Heart left ventricle (tissue), 16 donors: ENCODE results near the gene ZFYVE21. TPM values are rescaled to one million over a fixed set of nuclear protein-coding genes. Genes with fewer than 3 reads are reported as not detected.

Source experiments
- ATAC-seq, 4 donors: fragments of 200-7000 bp; cut with Tn5 transposase; one replicate each; pipeline ENCODE4 v1.9.1; 2020 to 2022; ENCODE audit warnings: moderate library complexity in 4 of 4, mild to moderate bottlenecking in 3 of 4, moderate number of reproducible peaks in 1 of 4
- DNase-seq, 5 donors: peaks; one replicate each; pipeline ENCODE4 v3.0.0-alpha.2; 2020
- H3K27ac ChIP-seq, 12 donors: fragments of 200-600 bp; sonication (generic) in 4 of 12; one replicate each; pipeline versions ENCODE4 v1.5.0 to v1.8.0; 2016 to 2022; ENCODE audit warnings: mild to moderate bottlenecking in 2 of 12
- H3K27me3 ChIP-seq, 9 donors: fragments of 200-600 bp; sonication (generic) in 2 of 9; one replicate each; pipeline versions ENCODE4 v1.5.1 to v1.8.0; 2016 to 2022; ENCODE audit warnings: mild to moderate bottlenecking in 3 of 9
- H3K36me3 ChIP-seq, 9 donors: fragments of 200-600 bp; sonication (generic) in 2 of 9; one replicate each; pipeline versions ENCODE4 v1.5.0 to v1.8.0; 2018 to 2022; ENCODE audit warnings: mild to moderate bottlenecking in 2 of 9
- H3K4me1 ChIP-seq, 12 donors: fragments of 200-600 bp; sonication (generic) in 4 of 12; one replicate each; pipeline versions ENCODE4 v1.5.0 to v1.8.0; 2016 to 2022; ENCODE audit warnings: mild to moderate bottlenecking in 3 of 12
- H3K4me3 ChIP-seq, 12 donors: fragments of 200-600 bp; sonication (generic) in 4 of 12; one replicate each; pipeline versions ENCODE4 v1.5.0 to v1.8.0; 2017 to 2022; ENCODE audit warnings: mild to moderate bottlenecking in 9 of 12, moderate library complexity in 4 of 12
- H3K9me3 ChIP-seq, 12 donors: fragments of 200-600 bp; sonication (generic) in 4 of 12; one replicate each; pipeline versions ENCODE4 v1.5.0 to v1.8.0; 2016 to 2022; ENCODE audit warnings: mild to moderate bottlenecking in 1 of 12
- CTCF ChIP-seq, 12 donors: fragments of 200-600 bp; sonication (generic) in 4 of 12; IDR thresholded peaks; one replicate each; pipeline versions ENCODE4 v1.5.0 to v1.8.0; 2018 to 2022; ENCODE audit warnings: antibody characterized with exemption in 12 of 12, mild to moderate bottlenecking in 5 of 12
- POLR2A ChIP-seq, 2 donors: fragments of 450-650 bp; IDR thresholded peaks; one replicate each; pipeline ENCODE4 v1.6.1; 2017; ENCODE audit warnings: antibody characterized with exemption in 2 of 2, mild to moderate bottlenecking in 2 of 2, moderate library complexity in 2 of 2
- WGBS, 4 donors: extraction: QIAGEN DNeasy Blood & Tissue Kit in 2 of 4; methylation state at CpG; one replicate each; pipeline versions ENCODE4 v1.1.5 to v1.1.7; 2013 to 2018; 5-methylcytosine and 5-hydroxymethylcytosine counted together
- intact Hi-C, 10 donors: fragments of 100-400 bp; cut with DNase I; formaldehyde crosslinking; loops; one replicate each; pipeline versions ENCODE4 v1.11.1 to v1.14.2; 2022
- polyA plus RNA-seq, 2 donors: library from polyadenylated mRNA; stranded (reverse); fragments of 200-250 nt; gene quantifications; one replicate each; pipeline ENCODE4 v1.2.3, GENCODE V29; 2013
- total RNA-seq, 9 donors: library from RNA; depleted of rRNA in 2 of 9; stranded (reverse); fragments of >200 nt in 2 of 9; fragmentation: NEBNext Ultra II Directional in 3 of 9; extraction: Animal tissue kit (Norgen Biotek cat#: 25700) in 3 of 9; gene quantifications; one replicate each; pipeline versions ENCODE4 v1.1.0 to v1.2.4, GENCODE V29; 2016 to 2023
- donor health status: ischemic (EF 13 %, LVEDD 7.1; RV severe dilation, severe dysfunction).
- donor health status: healthy with polysubstance abuse.
- donor health status: DM: no; HTN: yes; CAD: no.
- donor health status: DM: no; HTN: no; CAD: no.
- donor health status: ischemic (EF 25% LVEDD 6.9; RV normal size, moderate dysfunction).
- donor health status: ischemic (EF 25% LVEDD 5.7; RV mildly dilated, moderate dysfunction).
- donor health status: healthy.
- donor health status: DM: yes; HTN: yes; CAD: no.
- donor health status: ischemic (EF 35%, LVEDD 5.7; RV mildly dilated, moderate dysfunction).
- donor health status: nonischemic (EF 11% LVEDD 7.7; RV severe dilation, severe dysfunction).
- donor health status: DM: yes; HTN: yes; CAD: no.
- donor health status: PGD.
- donor health status: ischemic (EF 29% LVEDD 5.4; RV normal size, mild dysfunction).
- donor health status: nonischemic (EF 23%, LVEDD 6.1; RV moderate dilation, normal function).

The ZFYVE21 gene
- total and polyA plus RNA-seq, 11 donors, result 44.1 to 86.1 (median 52.5) TPM

DNA sequence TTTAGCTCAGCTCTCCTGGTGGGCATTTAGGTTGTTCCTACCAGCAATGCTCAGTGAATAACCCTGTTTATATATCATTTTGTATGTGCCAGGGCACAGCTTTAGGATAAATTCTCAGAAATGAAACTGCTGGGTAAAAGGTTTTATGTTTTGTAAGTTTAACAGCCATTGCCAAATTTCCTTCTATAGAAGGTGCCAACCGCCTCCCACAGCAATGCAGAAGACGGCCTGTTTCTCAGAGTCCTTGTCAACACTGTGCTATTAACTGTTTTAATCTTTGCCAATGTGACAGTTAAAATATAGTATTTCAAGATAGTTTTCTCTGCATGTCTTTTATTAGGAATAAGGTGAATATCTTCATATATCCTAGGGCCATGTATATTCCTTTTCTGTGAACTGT, 66.8 kb downstream of the ZFYVE21 start:
- Histone ChIP-seq H3K36me3 (peaks cover 0 to 89% (median 58%) of the 10 kb centered on the region in 9 donors), H3K4me3 (no peak overlapping the region), H3K27me3 (no peaks in the 10 kb centered on the region), H3K27ac (no peak overlapping the region), H3K9me3 (no peaks in the 10 kb centered on the region), H3K4me1 (no peaks in the 10 kb centered on the region)
- intact Hi-C loops, result no loop called here
- DNase-seq (no peak), ATAC-seq (no peak)
- 44 to 64% (median 55%) methylated on average over 2 of the region's 2 CpGs for WGBS, 4 donors
- TF ChIP-seq POLR2A (IDR thresholded peaks at IDR 0.05), result no peak
- TF ChIP-seq CTCF (IDR thresholded peaks at IDR 0.05), result no peak

Other genes starting within 250 kb of the ZFYVE21 start
- gene CKB, start 193.0 kb upstream of the ZFYVE21 start, total RNA-seq, result 1,000 to 10,000 TPM in 2 of 9 donors, 100 to 1,000 TPM in 7; 203 to 1,105 (median 462) TPM
- 1,000 to 10,000 TPM in 1 of 2 donors, 100 to 1,000 TPM in 1; 529 to 1,103 TPM for gene CKB, start 193.0 kb upstream of the ZFYVE21 start, polyA plus RNA-seq
- gene TRMT61A, start 186.6 kb upstream of the ZFYVE21 start, total RNA-seq, result 1 to 10 TPM; 3.2 to 7.1 (median 5.1) TPM
- gene TRMT61A, start 186.6 kb upstream of the ZFYVE21 start, polyA plus RNA-seq, result 10 to 100 TPM in 1 of 2 donors, 1 to 10 TPM in 1; 5.8 to 15.9 TPM
- 10 to 100 TPM; 15.0 to 22.8 (median 17.0) TPM for gene BAG5, start 153.2 kb upstream of the ZFYVE21 start, total RNA-seq
- 10 to 100 TPM in 1 of 2 donors, 1 to 10 TPM in 1; 4.8 to 19.1 TPM for gene BAG5, start 153.2 kb upstream of the ZFYVE21 start, polyA plus RNA-seq
- gene COA8, start 152.8 kb upstream of the ZFYVE21 start, total RNA-seq, result 10 to 100 TPM; 30.6 to 66.5 (median 41.9) TPM
- gene COA8, start 152.8 kb upstream of the ZFYVE21 start, polyA plus RNA-seq, result 100 to 1,000 TPM in 1 of 2 donors, 10 to 100 TPM in 1; 47.5 to 109 TPM
- gene KLC1, start 86.6 kb upstream of the ZFYVE21 start, total RNA-seq, result 100 to 1,000 TPM; 127 to 241 (median 150) TPM
- gene KLC1, start 86.6 kb upstream of the ZFYVE21 start, polyA plus RNA-seq, result 100 to 1,000 TPM; 162 to 171 TPM
- 1 to 10 TPM; 1.9 to 8.7 (median 3.1) TPM for gene XRCC3, start 359 bp upstream of the ZFYVE21 start, total RNA-seq
- gene XRCC3, start 359 bp upstream of the ZFYVE21 start, polyA plus RNA-seq, result 1 to 10 TPM; 1.9 to 2.6 TPM
- 10 to 100 TPM; 59.0 to 96.2 (median 78.1) TPM for gene PPP1R13B, start 131.8 kb downstream of the ZFYVE21 start, total RNA-seq
- gene PPP1R13B, start 131.8 kb downstream of the ZFYVE21 start, polyA plus RNA-seq, result 10 to 100 TPM; 27.5 to 47.6 TPM
- 1 to 10 TPM; 1.1 to 9.6 (median 2.1) TPM for gene TDRD9, start 212.6 kb downstream of the ZFYVE21 start, total RNA-seq
- gene TDRD9, start 212.6 kb downstream of the ZFYVE21 start, polyA plus RNA-seq, result 1 to 10 TPM; 1.7 to 9.6 TPM
- 10 to 100 TPM in 8 of 9 donors, 1 to 10 TPM in 1; 9.1 to 42.5 (median 25.5) TPM for gene RD3L, start 226.7 kb downstream of the ZFYVE21 start, total RNA-seq
- gene RD3L, start 226.7 kb downstream of the ZFYVE21 start, polyA plus RNA-seq, result 10 to 100 TPM in 1 of 2 donors, 1 to 10 TPM in 1; 4.3 to 41.5 TPM